Measurements from ENCODE around the gene TMEM143. TPM values are rescaled to one million over a fixed set of nuclear protein-coding genes. Genes with fewer than 3 reads are reported as not detected.
A peak's percentile ranks its signal among the peaks of the same experiment; 100 is the strongest.
"Not testable (repeated sequence)": the region's sequence is repeated elsewhere in the genome, so short reads cannot be mapped to it uniquely, and the experiment has no call there.

The TMEM143 gene
- total RNA-seq, 2 experiments from 2014 or later, result 24.8 to 26.1 TPM

DNA sequence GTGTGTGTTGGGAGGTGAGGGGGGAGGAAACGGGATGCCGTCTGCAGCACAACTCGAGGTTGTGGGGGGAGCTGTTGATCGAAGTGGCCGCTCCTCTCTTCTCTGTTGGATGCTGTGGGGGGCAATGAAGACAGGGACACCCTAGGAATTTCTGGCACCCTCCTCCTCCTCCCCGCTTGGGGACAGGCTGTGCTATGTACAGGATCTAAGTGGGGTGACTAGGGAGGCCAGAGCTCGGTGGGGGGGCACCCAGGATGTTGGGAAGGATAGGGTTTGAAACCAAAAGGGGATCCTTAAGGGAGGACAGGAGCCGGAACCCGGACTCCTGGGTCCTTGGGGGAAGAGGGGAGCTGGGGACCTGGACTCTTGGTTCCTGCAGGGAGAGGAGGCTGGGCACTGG lies 31.8 kb upstream of the TMEM143 start:
- Mint-ChIP-seq H3K36me3 (peaks cover 4% of the 10 kb centered on the region), H3K27ac (no peak overlapping the region), H3K9me3 (no peaks in the 10 kb centered on the region), H3K4me1 (peaks cover 28% of the 10 kb centered on the region), H3K27me3 (peaks cover 53% of the 10 kb centered on the region), H3K4me3 (no peak overlapping the region)
- DNase-seq (no peak), ATAC-seq (ENCODE audit: low read depth) (no peak)
- POLR2A ChIA-PET, result interaction anchor here (0.6 to 0.8 kb wide), 3 partner anchors 14 to 66 kb away, joined by 3 read pairs; no protein-coding TSS in a partner anchor

DNA sequence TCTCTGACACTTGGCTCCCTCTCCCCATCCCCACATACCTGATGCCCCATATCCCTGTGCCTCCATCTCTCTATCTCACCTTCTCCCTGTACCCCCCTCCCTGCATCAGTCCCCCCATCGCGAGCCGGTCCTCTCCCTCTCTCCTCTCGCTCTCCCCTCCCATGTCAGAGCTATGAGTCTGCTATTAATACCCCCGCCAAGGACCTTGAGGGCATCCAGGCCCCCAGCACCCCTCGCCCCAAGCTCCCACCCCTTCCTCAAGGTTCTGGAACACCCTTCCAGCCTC lies 31.4 kb upstream of the TMEM143 start:
- peaks cover 29% of the 10 kb centered on the region for H3K4me1 Mint-ChIP-seq
- DNase-seq (no peak), ATAC-seq (ENCODE audit: low read depth) (no peak)
- no peak overlapping the region for H3K27ac Mint-ChIP-seq
- no peaks in the 10 kb centered on the region for H3K9me3 Mint-ChIP-seq
- POLR2A ChIA-PET, result interaction anchor here (0.6 to 0.8 kb wide), 2 partner anchors 13 to 51 kb away, joined by 3 read pairs; no protein-coding TSS in a partner anchor
- H3K27me3 Mint-ChIP-seq, result peaks cover 53% of the 10 kb centered on the region
- peaks cover 5% of the 10 kb centered on the region for H3K36me3 Mint-ChIP-seq
- H3K4me3 Mint-ChIP-seq, result no peak overlapping the region

DNA sequence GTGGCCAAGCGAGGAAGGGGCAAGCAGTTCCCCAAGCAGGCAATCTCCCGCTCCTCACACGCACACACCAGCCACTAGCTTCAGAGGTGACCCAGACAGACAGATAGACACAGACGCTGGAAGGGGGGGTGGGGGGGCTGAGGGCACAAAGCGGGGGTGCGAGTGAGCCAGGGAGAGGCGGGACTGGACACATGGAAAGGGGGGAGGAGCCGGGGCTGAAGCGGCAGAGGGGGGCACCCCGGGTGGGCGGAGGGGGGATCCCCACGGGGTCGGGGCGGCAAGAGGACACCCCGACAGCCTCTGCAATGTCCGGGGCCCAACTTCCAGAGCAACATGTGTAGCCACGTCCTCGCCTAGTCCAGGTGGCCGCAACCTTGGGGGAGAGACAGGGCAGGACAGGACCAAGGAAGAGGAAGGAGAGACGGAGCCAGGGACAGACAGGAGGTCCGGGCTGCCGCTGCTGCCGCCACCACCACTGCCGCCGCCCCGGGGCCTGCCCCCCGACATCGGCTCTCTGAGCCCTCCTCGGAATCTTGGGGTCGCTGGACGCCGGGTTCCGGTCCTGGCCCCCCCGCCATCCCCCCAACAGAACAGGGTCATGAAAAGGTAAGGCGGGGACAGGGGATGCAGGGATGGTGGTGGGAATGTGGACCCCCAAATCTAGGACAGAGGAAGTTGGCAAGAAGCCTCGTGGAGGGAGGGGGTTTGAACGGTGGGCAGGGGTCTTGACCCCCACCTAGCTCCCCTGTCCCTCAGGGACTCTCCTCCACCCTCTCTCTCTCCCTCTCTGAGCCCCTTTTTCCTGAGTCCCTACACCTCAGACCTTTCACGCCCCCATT lies 30.8 kb upstream of the TMEM143 start:
- H3K36me3 Mint-ChIP-seq, result peaks cover 5% of the 10 kb centered on the region
- peaks cover 28% of the 10 kb centered on the region for H3K4me1 Mint-ChIP-seq
- peak overlapping the region; percentile 26 for H3K4me3 Mint-ChIP-seq
- H3K27me3 Mint-ChIP-seq, result peaks cover 53% of the 10 kb centered on the region
- H3K27ac Mint-ChIP-seq, result peak overlapping the region; percentile 54
- no peaks in the 10 kb centered on the region for H3K9me3 Mint-ChIP-seq
- POLR2A ChIA-PET, result interaction anchor here (0.6 kb wide), 1 partner anchor 52 kb away, joined by 3 read pairs; no protein-coding TSS in a partner anchor
- ATAC-seq (ENCODE audit: low read depth), result no peak
- no peak for DNase-seq

DNA sequence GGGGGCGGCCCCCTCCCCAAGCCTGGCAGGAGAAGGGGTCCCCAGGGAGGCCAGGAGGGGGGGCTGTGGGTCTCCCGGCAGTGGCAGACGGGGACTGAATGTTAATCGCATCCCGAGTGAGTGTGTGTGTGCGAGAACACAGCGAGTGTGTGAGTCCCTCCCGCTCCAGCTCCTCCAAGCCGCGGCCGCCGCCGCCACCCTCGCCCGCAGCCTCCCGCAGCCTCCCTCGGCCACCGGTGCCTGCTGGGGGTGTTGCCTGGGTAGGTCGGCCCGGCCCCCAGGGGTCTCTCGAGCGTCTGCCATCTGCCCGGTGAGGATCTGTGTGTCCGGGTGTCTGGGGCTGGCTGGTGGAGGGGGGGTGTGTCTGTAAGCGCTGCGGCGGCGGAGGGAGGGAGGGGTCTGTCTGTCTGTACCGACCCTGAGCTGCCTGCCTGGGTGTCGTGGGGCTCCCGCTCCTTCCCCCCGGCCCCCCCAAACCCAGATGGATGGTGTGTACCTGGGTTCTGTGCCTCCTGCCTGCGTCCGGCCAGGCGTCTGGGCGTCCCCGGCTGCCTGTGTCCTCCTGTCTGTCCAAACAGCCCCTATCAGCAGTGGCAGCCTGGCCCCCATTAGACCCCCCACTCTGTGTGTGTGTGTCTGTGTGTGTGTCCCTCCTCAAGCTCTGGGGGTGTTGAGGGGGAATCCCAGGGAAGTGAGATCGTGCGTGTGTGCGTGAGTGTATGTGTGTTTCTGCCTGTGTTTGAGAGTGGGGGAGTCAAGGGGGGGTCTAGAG lies 30.0 kb upstream of the TMEM143 start, which contains the start of gene GRIN2D:
TSS of gene GRIN2D (plus strand) at position 110 of the 772 bp plus-strand sequence. CDS start 4,725 bp downstream, outside the sequence.
- peaks cover 23% of the 10 kb centered on the region for H3K4me1 Mint-ChIP-seq
- peak within 1 kb of the TSS; percentile 54 for H3K27ac Mint-ChIP-seq
- H3K4me3 Mint-ChIP-seq, result peak within 1 kb of the TSS; percentile 26
- DNase-seq, result peak; percentile 56
- peaks cover 53% of the 10 kb centered on the region for H3K27me3 Mint-ChIP-seq
- POLR2A ChIA-PET, result interaction anchor here (0.6 to 1.1 kb wide), 3 partner anchors 30 to 614 kb away, joined by 3 to 4 read pairs (median 3); partner anchors contain the start of genes SYNGR4 and TMEM143
- H3K36me3 Mint-ChIP-seq, result peaks cover 5% of the 10 kb centered on the region
- ATAC-seq (ENCODE audit: low read depth), result no peak
- H3K9me3 Mint-ChIP-seq, result no peaks in the 10 kb centered on the region

DNA sequence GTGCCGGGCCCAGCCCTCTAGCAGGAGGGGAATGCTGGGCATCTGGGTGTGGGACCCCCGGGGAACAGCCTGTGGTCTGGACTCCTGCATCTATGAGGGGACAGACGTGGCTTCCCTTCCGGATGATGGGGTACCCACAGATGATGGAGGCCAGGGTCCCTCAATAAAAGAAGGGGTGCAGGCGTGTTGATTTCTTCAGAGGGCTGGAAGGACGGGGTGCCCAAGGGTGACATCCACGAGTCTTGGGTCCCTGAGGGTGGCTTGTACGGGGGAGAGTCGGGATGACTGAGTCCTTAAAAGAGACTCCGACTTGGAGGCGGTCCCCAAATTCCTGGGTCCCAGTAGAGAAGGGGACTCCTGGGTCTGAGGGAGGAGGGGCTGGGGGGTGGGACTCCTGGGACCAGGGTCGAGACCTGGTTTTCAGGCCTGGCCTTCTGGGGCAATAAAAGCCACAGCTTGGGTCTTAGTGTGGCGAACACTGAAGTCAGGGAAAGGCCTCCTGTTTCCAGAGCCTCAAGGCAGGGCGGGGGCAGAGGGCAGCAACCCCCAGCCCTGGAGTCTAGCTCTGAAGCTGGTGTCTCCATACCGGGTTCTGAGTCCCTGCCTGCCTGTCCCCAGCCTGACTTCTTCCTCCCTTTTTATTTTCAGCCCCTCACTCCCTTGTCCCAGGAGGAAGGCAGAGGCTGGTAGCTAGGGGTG lies 29.3 kb upstream of the TMEM143 start:
- DNase-seq, result no peak
- H3K4me1 Mint-ChIP-seq, result peaks cover 27% of the 10 kb centered on the region
- H3K36me3 Mint-ChIP-seq, result peaks cover 12% of the 10 kb centered on the region
- H3K27me3 Mint-ChIP-seq, result peaks cover 52% of the 10 kb centered on the region
- POLR2A ChIA-PET, result interaction anchor here (0.6 to 1.1 kb wide), 3 partner anchors 29 to 615 kb away, joined by 3 to 4 read pairs (median 3); partner anchors contain the start of genes SYNGR4 and TMEM143
- no peaks in the 10 kb centered on the region for H3K9me3 Mint-ChIP-seq
- H3K27ac Mint-ChIP-seq, result no peak overlapping the region
- no peak overlapping the region for H3K4me3 Mint-ChIP-seq
- ATAC-seq (ENCODE audit: low read depth), result no peak

DNA sequence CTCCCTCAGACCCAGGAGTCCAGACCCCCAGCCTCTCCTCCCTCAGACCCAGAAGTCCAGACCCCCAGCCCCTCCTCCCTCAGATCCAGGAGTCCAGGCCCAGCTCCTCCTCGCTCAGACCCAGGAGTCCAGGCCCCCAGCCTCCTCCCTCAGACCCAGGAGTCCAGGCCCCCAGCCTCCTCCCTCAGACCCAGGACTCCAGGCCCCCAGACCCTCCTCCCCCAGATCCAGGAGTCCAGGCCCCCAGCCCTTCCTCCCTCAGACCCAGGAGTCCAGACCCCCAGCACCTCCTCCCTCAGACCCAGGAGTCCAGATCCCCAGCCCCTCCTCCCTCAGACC lies 28.2 kb upstream of the TMEM143 start:
- H3K27me3 Mint-ChIP-seq, result peaks cover 42% of the 10 kb centered on the region
- H3K27ac Mint-ChIP-seq, result not testable (repeated sequence)

DNA sequence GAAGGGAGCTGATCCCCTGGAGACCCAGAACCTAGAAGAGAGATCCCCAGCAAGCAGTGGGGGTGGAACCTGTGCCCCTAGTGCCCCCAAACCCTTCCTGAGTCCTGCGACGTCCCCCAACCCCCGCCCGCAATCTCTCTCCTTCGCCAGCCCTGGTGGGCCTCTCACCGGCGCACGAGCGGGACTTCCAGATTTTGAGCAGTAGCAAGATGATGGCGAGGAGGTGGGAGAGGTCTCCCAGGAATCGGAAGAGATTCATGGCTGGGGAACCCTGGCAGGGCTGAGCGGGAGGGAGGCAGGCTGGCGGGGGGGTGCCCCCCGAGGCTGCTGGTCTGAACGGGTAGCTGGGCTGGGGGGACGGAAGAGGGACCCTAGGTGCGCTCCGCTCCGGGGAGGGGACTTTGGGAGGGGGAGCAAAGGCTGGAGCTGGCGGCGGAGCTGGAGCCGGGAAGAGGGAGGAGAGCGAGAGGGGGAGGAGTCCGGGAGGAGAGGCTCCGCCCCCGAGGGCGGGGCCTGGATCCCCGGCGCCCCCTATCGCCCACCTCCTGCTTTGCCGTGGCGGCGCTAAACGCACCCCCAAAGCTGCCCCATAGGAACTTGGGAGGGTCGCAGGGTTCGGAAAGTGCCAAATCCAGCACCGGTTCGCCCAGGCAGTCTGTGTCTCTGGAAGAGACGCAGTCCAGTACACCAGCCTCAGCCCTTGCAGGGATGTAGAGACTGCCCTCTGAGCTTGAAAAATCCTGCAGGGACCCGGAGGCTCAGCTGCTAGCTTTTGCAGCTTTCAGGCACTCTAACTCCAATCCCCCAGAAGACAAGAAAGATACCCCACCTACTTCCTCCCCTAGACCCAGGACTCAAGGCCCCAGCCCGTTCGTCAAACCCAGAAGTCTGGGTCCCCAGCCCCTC lies 27.6 kb upstream of the TMEM143 start, which contains the start of gene KDELR1:
TSS of gene KDELR1 (minus strand) at position 452 of the 906 bp plus-strand sequence. CDS start at position 259, 193 bp downstream.
- Mint-ChIP-seq H3K27me3 (peaks cover 35% of the 10 kb centered on the region), H3K36me3 (peaks cover 14% of the 10 kb centered on the region), H3K4me3 (peak within 1 kb of the TSS; percentile 97), H3K9me3 (no peaks in the 10 kb centered on the region), H3K4me1 (peaks cover 19% of the 10 kb centered on the region), H3K27ac (peak within 1 kb of the TSS; percentile 95)
- DNase-seq (peak; percentile 91), ATAC-seq (ENCODE audit: low read depth) (peak; percentile 62)
- POLR2A ChIA-PET, result interaction anchor here (0.8 to 2.0 kb wide), 7 partner anchors 9 to 136 kb away, joined by 3 to 25 read pairs (median 5); partner anchors contain the start of genes CARD8, SYNGR4 and TMEM143

More for the DNA sequence above, 28.2 kb upstream of the TMEM143 start:
- Mint-ChIP-seq H3K4me1 (peaks cover 19% of the 10 kb centered on the region), H3K4me3 (peak overlapping the region; percentile 97), H3K36me3 (peaks cover 13% of the 10 kb centered on the region)
- POLR2A ChIA-PET, result interaction anchor here (0.8 to 2.0 kb wide), 6 partner anchors 9 to 137 kb away, joined by 3 to 25 read pairs (median 7); partner anchors contain the start of genes CARD8, SYNGR4 and TMEM143
- not testable (repeated sequence) for DNase-seq; ATAC-seq (ENCODE audit: low read depth); H3K9me3 Mint-ChIP-seq

DNA sequence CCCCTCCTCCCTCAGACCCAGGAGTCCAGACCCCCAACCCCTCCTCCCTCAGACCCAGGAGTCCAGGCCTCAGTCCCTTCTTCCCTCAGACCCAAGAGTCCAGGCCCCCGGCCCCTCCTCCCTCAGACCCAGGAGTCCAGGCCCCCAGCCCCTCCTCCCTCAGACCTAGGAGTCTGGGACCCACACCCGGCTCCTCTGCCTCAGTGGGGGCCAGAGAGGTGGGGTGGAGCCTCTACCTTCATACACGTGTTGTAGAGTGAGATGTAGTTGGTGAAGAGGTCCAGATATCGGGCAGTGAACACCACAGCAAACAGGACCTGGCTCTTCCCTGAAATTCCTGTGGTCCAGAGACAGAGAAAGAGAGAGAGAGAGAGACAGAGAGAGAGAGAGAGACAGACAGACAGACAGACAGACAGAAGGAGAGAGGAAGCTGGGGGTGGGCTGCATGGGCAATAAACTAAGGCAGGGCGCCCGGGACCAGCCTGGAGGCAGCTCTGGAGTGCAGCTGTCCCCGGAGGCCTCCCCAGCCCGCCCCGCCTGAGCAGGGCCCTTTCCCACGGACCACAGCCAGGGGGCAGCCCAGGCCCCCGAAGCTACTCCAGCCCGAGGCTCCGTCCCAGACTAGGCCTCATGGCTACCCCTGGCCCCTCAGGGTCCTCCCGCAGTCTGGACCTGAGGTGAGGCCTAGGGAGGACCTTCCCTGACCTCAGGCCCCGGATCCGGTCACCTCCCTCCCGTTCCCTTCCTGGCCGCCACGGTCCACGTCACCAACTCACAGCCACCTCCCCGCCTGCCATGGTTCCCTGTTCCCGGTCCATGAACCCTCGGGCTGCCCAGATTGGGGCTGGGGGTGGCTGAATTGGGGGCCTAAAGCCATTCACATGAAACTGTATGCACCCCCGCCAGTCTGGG lies 26.7 kb upstream of the TMEM143 start:
- DNase-seq (peak; percentile 80), ATAC-seq (ENCODE audit: low read depth) (peak; percentile 85)
- Mint-ChIP-seq H3K36me3 (peaks cover 17% of the 10 kb centered on the region), H3K4me1 (peaks cover 19% of the 10 kb centered on the region), H3K4me3 (peak overlapping the region; percentile 97), H3K27me3 (peaks cover 26% of the 10 kb centered on the region), H3K27ac (peak overlapping the region; percentile 95), H3K9me3 (no peaks in the 10 kb centered on the region)
- POLR2A ChIA-PET, result interaction anchor here (0.7 to 2.0 kb wide), 6 partner anchors 10 to 72 kb away, joined by 3 to 25 read pairs (median 6); partner anchors contain the start of genes SYNGR4 and TMEM143

DNA sequence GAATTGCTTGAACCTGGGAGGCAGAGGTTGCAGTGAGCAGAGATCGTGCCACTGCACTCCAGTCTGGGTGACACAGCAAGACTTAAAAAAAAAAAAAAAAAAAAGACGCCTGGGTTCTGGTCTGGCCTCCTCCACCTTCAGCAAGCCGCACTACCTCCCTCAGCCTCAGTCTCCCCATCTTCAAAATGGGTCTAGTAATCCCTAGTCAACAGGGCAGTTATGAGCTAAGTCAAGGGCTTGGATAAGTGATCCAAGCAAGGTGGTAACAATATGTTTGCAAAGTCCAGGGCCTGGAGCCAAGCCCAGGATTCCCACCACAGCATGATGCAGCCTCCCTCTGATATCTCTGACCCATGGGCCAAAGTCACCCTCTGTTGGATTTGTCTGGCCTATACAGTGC lies 23.2 kb upstream of the TMEM143 start:
- DNase-seq (no peak), ATAC-seq (ENCODE audit: low read depth) (no peak)
- no peak overlapping the region for H3K4me3 Mint-ChIP-seq
- H3K36me3 Mint-ChIP-seq, result peaks cover 27% of the 10 kb centered on the region
- no peak overlapping the region for H3K27ac Mint-ChIP-seq
- peaks cover 13% of the 10 kb centered on the region for H3K4me1 Mint-ChIP-seq
- POLR2A ChIA-PET, result interaction anchor here (0.7 kb wide), 1 partner anchor 106 kb away, joined by 3 read pairs; no protein-coding TSS in a partner anchor
- no peaks in the 10 kb centered on the region for H3K27me3 Mint-ChIP-seq
- no peaks in the 10 kb centered on the region for H3K9me3 Mint-ChIP-seq

DNA sequence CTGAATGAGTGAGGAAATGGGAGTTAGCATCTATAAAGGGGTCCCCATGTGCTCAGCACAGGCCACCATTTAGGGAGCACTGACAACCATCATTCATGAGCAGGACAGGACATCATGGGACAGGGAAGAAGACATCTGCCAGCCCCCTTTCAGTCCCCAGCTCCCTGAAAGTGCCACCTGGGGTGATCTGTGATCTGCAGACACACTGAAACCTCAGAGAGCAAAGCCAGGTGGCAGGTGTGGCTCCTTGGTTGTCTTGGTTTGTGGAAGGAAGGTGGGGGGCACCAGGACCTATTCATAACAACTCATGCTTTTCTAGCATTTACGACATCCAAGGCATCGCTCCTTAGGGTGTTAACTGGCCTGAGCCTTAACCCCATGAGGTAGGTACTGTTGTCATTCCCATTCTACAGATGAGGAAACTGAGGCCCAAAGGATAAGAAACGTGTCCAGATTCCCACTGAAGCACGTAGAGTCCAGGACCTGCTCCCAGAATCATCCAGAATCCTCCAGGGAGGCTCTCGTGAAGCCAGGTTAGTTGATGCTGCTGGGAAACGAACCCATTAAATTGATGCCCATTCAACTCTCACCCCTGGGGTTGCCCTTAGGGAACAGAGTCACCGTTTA lies 21.8 kb upstream of the TMEM143 start:
- peaks cover 9% of the 10 kb centered on the region for H3K4me1 Mint-ChIP-seq
- H3K27ac Mint-ChIP-seq, result no peak overlapping the region
- no peak for ATAC-seq (ENCODE audit: low read depth)
- H3K4me3 Mint-ChIP-seq, result no peak overlapping the region
- H3K9me3 Mint-ChIP-seq, result no peaks in the 10 kb centered on the region
- POLR2A ChIA-PET, result interaction anchor here (0.7 kb wide), 1 partner anchor 223 kb away, joined by 4 read pairs; no protein-coding TSS in a partner anchor
- no peak for DNase-seq
- H3K36me3 Mint-ChIP-seq, result peaks cover 32% of the 10 kb centered on the region
- no peaks in the 10 kb centered on the region for H3K27me3 Mint-ChIP-seq

DNA sequence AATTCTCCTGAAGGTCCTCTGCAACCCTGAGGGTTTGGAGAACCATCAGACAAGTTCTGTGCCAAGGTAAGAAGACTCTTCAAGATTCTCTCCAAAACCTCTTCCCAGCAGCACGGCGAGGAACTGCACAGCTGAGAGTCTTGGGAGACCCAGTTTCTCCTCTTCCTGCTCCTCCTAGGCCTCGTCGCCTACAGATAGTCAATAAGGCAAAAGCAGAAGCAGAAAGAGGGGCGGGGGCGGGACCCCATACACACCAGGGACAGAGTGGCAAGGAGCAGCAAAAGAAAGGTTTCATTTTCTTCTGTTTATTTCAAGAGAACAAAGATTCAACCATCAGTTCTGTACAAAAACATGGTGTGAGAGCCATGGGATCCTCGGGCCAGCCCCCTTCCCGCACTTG lies 18.5 kb upstream of the TMEM143 start:
- POLR2A ChIA-PET, result no interaction called here
- Mint-ChIP-seq H3K27ac (no peak overlapping the region), H3K9me3 (no peaks in the 10 kb centered on the region)

More for the DNA sequence above, 18.5 kb upstream of the TMEM143 start:
- Mint-ChIP-seq H3K4me1 (peaks cover 6% of the 10 kb centered on the region), H3K27me3 (no peaks in the 10 kb centered on the region), H3K4me3 (no peak overlapping the region), H3K36me3 (peaks cover 19% of the 10 kb centered on the region)
- DNase-seq, result no peak
- no peak for ATAC-seq (ENCODE audit: low read depth)
